PC-3 (cell line): ENCODE data around the gene GRSF1.

ENCODE experiments used
- EZH2phosphoT487 ChIP-seq: fragments of 300-600 bp; sonication (generic); IDR thresholded peaks from 2 replicates; pipeline ENCODE4 v1.6.1; 2018; ENCODE audit warnings: mild to moderate bottlenecking, antibody characterized with exemption, low read length, borderline replicate concordance
- TF ChIP-seq, protein P1 (sequence below): fragments of 300-600 bp; sonication (generic); conservative IDR thresholded peaks from 2 replicates; pipeline ENCODE4 v1.5.1; 2017; ENCODE audit warnings: antibody characterized with exemption, low read depth, mild to moderate bottlenecking, low read length

DNA sequence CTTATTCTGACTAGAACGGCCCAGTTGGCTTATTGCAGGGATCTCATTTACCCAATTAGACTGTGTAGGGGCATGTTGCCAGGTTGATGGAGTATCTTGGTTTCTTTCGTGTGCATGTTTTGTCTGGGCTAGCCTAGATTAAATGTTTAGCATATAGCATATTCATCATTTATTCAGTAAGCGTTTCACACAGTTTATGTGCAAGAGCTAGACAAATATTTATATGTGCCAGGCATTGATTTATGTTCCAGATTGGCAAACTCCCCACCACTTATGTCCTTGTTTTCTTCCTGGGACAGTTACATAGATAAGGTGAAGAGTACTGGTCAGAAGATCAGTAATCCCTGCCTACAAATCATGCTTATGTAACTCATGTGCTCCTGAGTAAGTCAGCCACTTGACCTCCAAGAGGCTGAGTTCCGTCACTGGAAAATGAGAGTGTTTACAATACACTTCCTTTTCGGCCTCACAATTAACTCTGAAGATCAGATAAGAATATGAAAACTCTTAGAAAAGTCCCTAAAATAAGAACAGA, 60.7 kb downstream of the GRSF1 start:
- TF ChIP-seq, protein P1, sequence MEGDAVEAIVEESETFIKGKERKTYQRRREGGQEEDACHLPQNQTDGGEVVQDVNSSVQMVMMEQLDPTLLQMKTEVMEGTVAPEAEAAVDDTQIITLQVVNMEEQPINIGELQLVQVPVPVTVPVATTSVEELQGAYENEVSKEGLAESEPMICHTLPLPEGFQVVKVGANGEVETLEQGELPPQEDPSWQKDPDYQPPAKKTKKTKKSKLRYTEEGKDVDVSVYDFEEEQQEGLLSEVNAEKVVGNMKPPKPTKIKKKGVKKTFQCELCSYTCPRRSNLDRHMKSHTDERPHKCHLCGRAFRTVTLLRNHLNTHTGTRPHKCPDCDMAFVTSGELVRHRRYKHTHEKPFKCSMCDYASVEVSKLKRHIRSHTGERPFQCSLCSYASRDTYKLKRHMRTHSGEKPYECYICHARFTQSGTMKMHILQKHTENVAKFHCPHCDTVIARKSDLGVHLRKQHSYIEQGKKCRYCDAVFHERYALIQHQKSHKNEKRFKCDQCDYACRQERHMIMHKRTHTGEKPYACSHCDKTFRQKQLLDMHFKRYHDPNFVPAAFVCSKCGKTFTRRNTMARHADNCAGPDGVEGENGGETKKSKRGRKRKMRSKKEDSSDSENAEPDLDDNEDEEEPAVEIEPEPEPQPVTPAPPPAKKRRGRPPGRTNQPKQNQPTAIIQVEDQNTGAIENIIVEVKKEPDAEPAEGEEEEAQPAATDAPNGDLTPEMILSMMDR: no peak
- no peak for TF ChIP-seq EZH2phosphoT487
